ENCODE measurements around the gene ELMO2.
"Not testable (repeated sequence)": the region's sequence is repeated elsewhere in the genome, so short reads cannot be mapped to it uniquely, and the experiment has no call there.

GRCh38 chr20:46387054-46387453 lies 19.4 kb downstream of the ELMO2 start:
- not testable (repeated sequence) for TF ChIP-seq CTCF (IDR thresholded peaks at IDR 0.05); ZFX (IDR thresholded peaks at IDR 0.05; ENCODE audit: borderline replicate concordance)

All from 22Rv1 (cell line).